Nephron (organoid): ENCODE results near the gene RPL36.
A peak's percentile ranks its signal among the peaks of the same experiment; 100 is the strongest.

Experiments
- H3K27ac Mint-ChIP-seq, 3 experiments: 2 replicates each; pipeline ENCODE4 v1.8.0; 2020; ENCODE audit warnings: mixed read lengths in 3 of 3, mild to moderate bottlenecking in 2 of 3, moderate library complexity in 1 of 3
- H3K27me3 Mint-ChIP-seq: 2 replicates; pipeline ENCODE4 v1.8.0; 2021; ENCODE audit warnings: low read depth, mild to moderate bottlenecking, moderate library complexity, mixed read lengths
- H3K36me3 Mint-ChIP-seq: 2 replicates; pipeline ENCODE4 v1.8.0; 2020; ENCODE audit warnings: low read depth, mixed read lengths
- H3K4me1 Mint-ChIP-seq: 2 replicates; pipeline ENCODE4 v1.8.0; 2020; ENCODE audit warnings: mixed read lengths
- H3K4me3 Mint-ChIP-seq, 3 experiments: 2 replicates each; pipeline ENCODE4 v1.8.0; 2020; ENCODE audit warnings: mild to moderate bottlenecking in 3 of 3, mixed read lengths in 3 of 3, moderate library complexity in 2 of 3
- H3K9me3 Mint-ChIP-seq: 2 replicates; pipeline ENCODE4 v1.8.0; 2020; ENCODE audit warnings: mixed read lengths
- TF ChIP-seq, protein P1 (sequence below), 3 experiments: fragments of 200-600 bp; sonication (generic); IDR thresholded peaks; one replicate each; pipeline ENCODE4 v1.5.0; 2021; ENCODE audit warnings: antibody characterized with exemption in 3 of 3; ENCODE audit not compliant: unreplicated experiment in 3 of 3

RPL36 gene

GRCh38 chr19:5676105-5676771 is 13.9 kb upstream of the RPL36 start:
- H3K9me3 Mint-ChIP-seq = no peaks in the 10 kb centered on the region

DNA sequence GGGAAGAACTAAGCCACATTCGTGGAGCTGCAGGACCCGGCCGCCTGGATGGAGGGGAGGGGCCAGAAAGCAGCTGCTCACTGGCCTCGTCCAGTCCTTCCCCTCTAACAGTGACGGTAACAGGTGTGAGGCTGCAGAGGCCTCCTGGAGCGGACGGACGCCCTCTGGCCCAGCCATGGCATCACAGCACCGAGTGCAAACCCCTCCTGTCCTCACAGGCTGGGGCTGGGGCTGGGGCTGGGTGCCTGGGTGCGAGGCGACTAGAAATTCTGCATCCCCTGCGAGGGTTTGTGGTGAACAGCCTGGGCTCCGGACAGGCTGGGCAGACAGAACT is 13.4 kb upstream of the RPL36 start:
- H3K9me3 Mint-ChIP-seq = no peaks in the 10 kb centered on the region
- peaks cover 34% of the 10 kb centered on the region for H3K4me1 Mint-ChIP-seq
- TF ChIP-seq, protein P1, sequence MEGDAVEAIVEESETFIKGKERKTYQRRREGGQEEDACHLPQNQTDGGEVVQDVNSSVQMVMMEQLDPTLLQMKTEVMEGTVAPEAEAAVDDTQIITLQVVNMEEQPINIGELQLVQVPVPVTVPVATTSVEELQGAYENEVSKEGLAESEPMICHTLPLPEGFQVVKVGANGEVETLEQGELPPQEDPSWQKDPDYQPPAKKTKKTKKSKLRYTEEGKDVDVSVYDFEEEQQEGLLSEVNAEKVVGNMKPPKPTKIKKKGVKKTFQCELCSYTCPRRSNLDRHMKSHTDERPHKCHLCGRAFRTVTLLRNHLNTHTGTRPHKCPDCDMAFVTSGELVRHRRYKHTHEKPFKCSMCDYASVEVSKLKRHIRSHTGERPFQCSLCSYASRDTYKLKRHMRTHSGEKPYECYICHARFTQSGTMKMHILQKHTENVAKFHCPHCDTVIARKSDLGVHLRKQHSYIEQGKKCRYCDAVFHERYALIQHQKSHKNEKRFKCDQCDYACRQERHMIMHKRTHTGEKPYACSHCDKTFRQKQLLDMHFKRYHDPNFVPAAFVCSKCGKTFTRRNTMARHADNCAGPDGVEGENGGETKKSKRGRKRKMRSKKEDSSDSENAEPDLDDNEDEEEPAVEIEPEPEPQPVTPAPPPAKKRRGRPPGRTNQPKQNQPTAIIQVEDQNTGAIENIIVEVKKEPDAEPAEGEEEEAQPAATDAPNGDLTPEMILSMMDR (IDR thresholded peaks at IDR 0.05; ENCODE audit: unreplicated experiment in 3 of 3) = no peak
- H3K4me3 Mint-ChIP-seq = peak overlapping the region in 1 of 3 experiments; percentile 47
- no peaks in the 10 kb centered on the region for H3K27me3 Mint-ChIP-seq
- H3K27ac Mint-ChIP-seq = peak overlapping the region; percentile 46 to 84 (median 84)
- peaks cover 16% of the 10 kb centered on the region for H3K36me3 Mint-ChIP-seq

More at GRCh38 chr19:5676105-5676771, 13.9 kb upstream of the RPL36 start:
- Mint-ChIP-seq H3K4me1 (peaks cover 30% of the 10 kb centered on the region), H3K4me3 (peak overlapping the region in 1 of 3 experiments; percentile 47), H3K27ac (peak overlapping the region; percentile 46 to 84 (median 84)), H3K36me3 (peaks cover 16% of the 10 kb centered on the region), H3K27me3 (no peaks in the 10 kb centered on the region)
- TF ChIP-seq, protein P1 (IDR thresholded peaks at IDR 0.05; ENCODE audit: unreplicated experiment in 3 of 3) = no peak

DNA sequence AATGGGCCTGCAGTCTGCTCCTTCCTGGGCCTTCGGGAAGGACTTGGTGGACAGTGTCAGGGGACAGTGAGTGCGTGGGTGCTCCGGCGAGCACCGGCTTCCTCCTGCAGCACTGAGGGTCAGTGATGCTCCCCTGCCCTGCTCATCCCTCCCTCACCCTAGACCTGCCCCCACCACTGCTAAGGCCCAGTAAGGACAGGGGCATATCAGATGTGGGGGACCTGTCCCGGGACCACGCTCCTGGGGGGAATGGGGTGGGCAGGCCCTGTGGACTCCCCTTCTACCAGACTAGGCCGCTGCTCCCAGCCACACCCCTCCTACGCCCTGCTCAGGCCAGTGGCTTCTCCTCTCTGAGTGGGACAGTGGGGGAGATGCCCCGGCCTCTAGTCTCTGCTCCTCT is 13.0 kb upstream of the RPL36 start:
- peak overlapping the region in 2 of 3 experiments; percentile 47 to 56 for H3K4me3 Mint-ChIP-seq
- no peaks in the 10 kb centered on the region for H3K9me3 Mint-ChIP-seq
- peaks cover 36% of the 10 kb centered on the region for H3K4me1 Mint-ChIP-seq
- H3K36me3 Mint-ChIP-seq = peaks cover 16% of the 10 kb centered on the region
- H3K27me3 Mint-ChIP-seq = no peaks in the 10 kb centered on the region
- no peak overlapping the region for H3K27ac Mint-ChIP-seq
- TF ChIP-seq, protein P1 (IDR thresholded peaks at IDR 0.05; ENCODE audit: unreplicated experiment in 3 of 3) = no peak

DNA sequence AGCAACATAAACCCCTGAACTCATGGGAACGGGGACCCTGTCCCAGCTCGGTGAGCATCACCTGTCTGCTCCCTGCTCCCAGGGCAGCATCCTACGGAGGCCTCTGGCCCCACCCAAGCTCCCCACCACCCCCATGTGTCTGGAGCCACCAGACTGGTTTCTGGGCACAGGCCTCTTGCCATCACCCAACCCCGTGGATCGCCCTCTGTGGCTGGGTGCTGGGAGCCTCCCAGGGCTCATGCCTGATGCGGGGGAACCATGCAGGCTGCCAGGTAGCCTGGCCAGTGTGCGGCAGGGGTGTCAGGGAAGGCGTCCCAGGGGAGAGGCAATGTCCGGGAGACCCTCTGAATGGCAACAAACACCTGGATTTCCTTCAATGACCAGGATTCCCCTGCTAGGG is 12.5 kb upstream of the RPL36 start:
- Mint-ChIP-seq H3K36me3 (peaks cover 16% of the 10 kb centered on the region), H3K27ac (no peak overlapping the region), H3K27me3 (no peaks in the 10 kb centered on the region), H3K4me3 (peak overlapping the region in 2 of 3 experiments; percentile 47 to 56), H3K9me3 (no peaks in the 10 kb centered on the region), H3K4me1 (peaks cover 36% of the 10 kb centered on the region)
- TF ChIP-seq, protein P1 (IDR thresholded peaks at IDR 0.05; ENCODE audit: unreplicated experiment in 3 of 3) = no peak

DNA sequence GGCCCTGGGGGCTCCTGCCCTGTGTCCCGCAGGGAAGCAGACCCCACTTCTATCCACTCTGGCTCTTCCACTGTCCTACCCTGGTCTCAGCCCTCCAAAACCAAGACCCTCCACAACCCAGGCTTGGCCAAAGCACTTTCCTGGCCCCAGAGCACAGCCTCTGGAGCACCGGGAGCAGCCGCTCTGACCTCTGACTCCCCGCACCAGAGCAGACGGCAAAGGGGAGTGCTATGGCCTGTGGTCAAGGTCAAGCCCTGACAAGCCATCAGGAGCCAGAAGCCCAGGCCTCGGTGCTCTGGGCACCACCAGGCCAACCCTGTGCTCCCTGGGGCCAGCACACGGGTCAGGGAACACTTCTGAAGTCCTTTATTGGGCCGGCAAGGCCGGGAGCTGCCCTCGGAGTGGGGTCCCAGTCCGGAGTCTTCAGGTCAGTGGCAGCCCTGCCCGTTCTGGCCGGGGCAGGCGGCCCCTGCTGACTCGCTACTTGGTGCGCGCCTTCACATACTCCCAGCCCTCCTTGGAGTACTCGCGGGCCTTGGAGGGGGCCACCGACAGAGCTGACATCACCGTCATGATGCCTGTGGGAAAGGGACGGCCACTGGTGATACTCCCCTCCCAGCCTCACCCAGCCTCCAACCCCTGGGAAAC is 11.9 kb upstream of the RPL36 start:
- TF ChIP-seq, protein P1 (IDR thresholded peaks at IDR 0.05; ENCODE audit: unreplicated experiment in 3 of 3) = no peak
- H3K27ac Mint-ChIP-seq = no peak overlapping the region
- peaks cover 10% of the 10 kb centered on the region for H3K36me3 Mint-ChIP-seq
- no peaks in the 10 kb centered on the region for H3K9me3 Mint-ChIP-seq
- H3K4me1 Mint-ChIP-seq = peaks cover 36% of the 10 kb centered on the region
- peak overlapping the region in 2 of 3 experiments; percentile 20 to 47 for H3K4me3 Mint-ChIP-seq
- no peaks in the 10 kb centered on the region for H3K27me3 Mint-ChIP-seq
